ENCODE measurements around the gene TTLL4. TPM values are rescaled to one million over a fixed set of nuclear protein-coding genes. Genes with fewer than 3 reads are reported as not detected.
A peak's percentile ranks its signal among the peaks of the same experiment; 100 is the strongest.

The TTLL4 gene
- polyA plus RNA-seq, 1 of the 3 experiments (the other 2 are of a cell fraction) = 15.6 TPM

DNA sequence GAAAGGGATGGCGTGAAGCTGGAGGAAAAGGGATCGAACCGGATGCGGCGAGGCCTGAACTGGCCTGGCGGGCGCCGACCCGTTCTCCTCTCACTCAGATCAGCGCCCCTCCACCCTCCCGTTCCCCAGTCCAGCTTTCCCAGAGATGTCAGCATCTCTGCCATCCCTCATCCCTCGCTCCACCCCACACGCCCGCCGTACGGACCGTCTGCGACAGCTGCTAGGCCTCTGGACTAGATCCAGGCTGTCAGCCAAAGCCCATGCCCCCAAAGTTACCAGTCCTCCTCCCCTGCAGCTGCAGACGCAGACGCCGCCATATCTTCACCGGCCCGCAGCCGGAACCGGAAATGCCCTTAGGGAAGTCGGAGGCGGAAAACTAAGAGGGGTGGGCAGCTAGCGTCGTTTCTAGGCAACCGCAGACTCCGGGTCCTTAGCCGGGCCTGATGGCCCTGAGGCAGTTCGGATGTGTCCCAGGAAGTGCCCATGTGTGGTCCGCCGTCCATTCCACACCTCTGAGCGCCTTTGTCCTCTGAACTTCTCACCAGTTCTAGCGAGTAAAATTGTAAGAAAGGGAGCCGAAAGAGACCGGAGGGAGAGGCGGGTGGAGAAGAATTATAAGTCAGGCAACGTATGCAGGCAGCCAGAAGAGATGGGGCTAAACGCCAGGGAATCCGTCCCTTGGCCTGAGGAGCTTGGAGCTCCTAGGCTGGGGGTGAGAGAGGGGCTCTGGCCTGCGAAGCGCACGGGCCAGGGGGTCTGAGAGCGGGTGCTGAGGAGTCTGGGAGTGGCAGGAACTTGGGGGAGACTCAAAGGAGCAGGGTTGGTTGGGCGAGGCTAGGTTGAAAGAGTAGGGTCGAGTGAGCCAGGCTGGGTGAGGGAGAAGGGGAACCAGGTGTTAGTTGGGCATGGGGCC is 38.7 kb upstream of the TTLL4 start, which contains the start of the genes RNF25 and STK36:
Gene RNF25 (minus strand): TSS at position 349 of the 913 bp plus-strand sequence. CDS start 32 bp downstream, at position 317.
Gene STK36 (plus strand): TSS at position 433 of the 913 bp plus-strand sequence. CDS start 744 bp downstream, outside the sequence.
- 1% methylated on average over 49 of the region's 49 CpGs for WGBS (ENCODE audit: low lambda C conversion rate)
- H3K27ac ChIP-seq (ENCODE audit: low read depth in 2 of 2, low read length in 1 of 2) = peak within 1 kb of the TSS; percentile 76 to 94
- no peaks in the 10 kb centered on the region for H3K27me3 ChIP-seq (ENCODE audit: insufficient read depth)
- no peaks in the 10 kb centered on the region; the same call in 1 of the 2 replicates for H4K20me1 ChIP-seq (ENCODE audit: insufficient read depth)
- ChIA-PET POLR2A (interaction anchor here (1.0 to 2.5 kb wide), 6 partner anchors 10 to 265 kb away, joined by 3 to 28 read pairs (median 4); partner anchors contain the start of genes BCS1L, PLCD4 and ZNF142), CTCF (interaction anchor here (0.7 to 6.5 kb wide), 11 partner anchors 10 to 215 kb away, joined by 3 to 36 read pairs (median 5); partner anchors contain the start of genes BCS1L, TTLL4 and ZNF142)
- DNase-seq = peak; percentile 91
- peak within 1 kb of the TSS; percentile 94 for H2AFZ ChIP-seq (ENCODE audit: low read depth)
- peak within 1 kb of the TSS; percentile 94 to 97 for H3K4me3 ChIP-seq (ENCODE audit: low read depth in 2 of 2, low read length in 1 of 2)
- H3K4me2 ChIP-seq = peak within 1 kb of the TSS; percentile 94
- TF ChIP-seq, protein P1, sequence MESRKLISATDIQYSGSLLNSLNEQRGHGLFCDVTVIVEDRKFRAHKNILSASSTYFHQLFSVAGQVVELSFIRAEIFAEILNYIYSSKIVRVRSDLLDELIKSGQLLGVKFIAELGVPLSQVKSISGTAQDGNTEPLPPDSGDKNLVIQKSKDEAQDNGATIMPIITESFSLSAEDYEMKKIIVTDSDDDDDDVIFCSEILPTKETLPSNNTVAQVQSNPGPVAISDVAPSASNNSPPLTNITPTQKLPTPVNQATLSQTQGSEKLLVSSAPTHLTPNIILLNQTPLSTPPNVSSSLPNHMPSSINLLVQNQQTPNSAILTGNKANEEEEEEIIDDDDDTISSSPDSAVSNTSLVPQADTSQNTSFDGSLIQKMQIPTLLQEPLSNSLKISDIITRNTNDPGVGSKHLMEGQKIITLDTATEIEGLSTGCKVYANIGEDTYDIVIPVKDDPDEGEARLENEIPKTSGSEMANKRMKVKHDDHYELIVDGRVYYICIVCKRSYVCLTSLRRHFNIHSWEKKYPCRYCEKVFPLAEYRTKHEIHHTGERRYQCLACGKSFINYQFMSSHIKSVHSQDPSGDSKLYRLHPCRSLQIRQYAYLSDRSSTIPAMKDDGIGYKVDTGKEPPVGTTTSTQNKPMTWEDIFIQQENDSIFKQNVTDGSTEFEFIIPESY (IDR thresholded peaks at IDR 0.05; ENCODE audit: borderline replicate concordance, low read depth) = no peak
- TF ChIP-seq, protein P2, sequence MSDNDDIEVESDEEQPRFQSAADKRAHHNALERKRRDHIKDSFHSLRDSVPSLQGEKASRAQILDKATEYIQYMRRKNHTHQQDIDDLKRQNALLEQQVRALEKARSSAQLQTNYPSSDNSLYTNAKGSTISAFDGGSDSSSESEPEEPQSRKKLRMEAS (IDR thresholded peaks at IDR 0.05; ENCODE audit: low read depth) = 0 out of 2 replicates have a peak, but pooled peaks have one; percentile 48
- peak; percentile 5; the same call in 1 of the 2 replicates for TF ChIP-seq NFIC (IDR thresholded peaks at IDR 0.05; ENCODE audit: borderline replicate concordance)
- TF ChIP-seq EZH2phosphoT487 (IDR thresholded peaks at IDR 0.05; ENCODE audit: borderline replicate concordance, low read depth) = no peak
- TF ChIP-seq NRF1 (IDR thresholded peaks at IDR 0.05; ENCODE audit: low read depth, low read length) = no peak
- peak; percentile 95 for TF ChIP-seq GABPA (IDR thresholded peaks at IDR 0.05; ENCODE audit: low read depth)
- peak; percentile 94 for TF ChIP-seq YY1 (IDR thresholded peaks at IDR 0.05; ENCODE audit: low read depth)
- peak; percentile 92 for TF ChIP-seq SIN3A (IDR thresholded peaks at IDR 0.05; ENCODE audit: borderline replicate concordance, low read depth, low read length)
- TF ChIP-seq RCOR1 (IDR thresholded peaks at IDR 0.05; ENCODE audit: low read length) = no peak
- peak; percentile 13; the same call in 1 of the 2 replicates for TF ChIP-seq TCF12 (IDR thresholded peaks at IDR 0.05)
- TF ChIP-seq POLR2AphosphoS5 (IDR thresholded peaks at IDR 0.05; ENCODE audit: low read depth, low read length) = peak; percentile 92
- TF ChIP-seq SMC3 (IDR thresholded peaks at IDR 0.05; ENCODE audit: low read depth, low read length) = no peak
- peak; percentile 87 for TF ChIP-seq ELF1 (IDR thresholded peaks at IDR 0.05)
- peak; percentile 91 for TF ChIP-seq TAF1 (IDR thresholded peaks at IDR 0.05; ENCODE audit: borderline replicate concordance, low read depth, low read length)
- TF ChIP-seq MXI1 (IDR thresholded peaks at IDR 0.05; ENCODE audit: low read depth, low read length) = peak; percentile 96
- peak; percentile 29 for TF ChIP-seq CHD2 (IDR thresholded peaks at IDR 0.05; ENCODE audit: low read length, partially characterized antibody)
- peaks cover 34 to 44% of the 10 kb centered on the region in 2 experiments for H3K36me3 ChIP-seq (replicated peaks in 1 of 2; ENCODE audit: control insufficient read depth in 1 of 2, insufficient read depth in 2 of 2, low read length in 1 of 2)
- H3F3A ChIP-seq (replicated peaks; ENCODE audit: insufficient read depth) = peaks cover 11% of the 10 kb centered on the region
- H3K9me3 ChIP-seq = no peaks in the 10 kb centered on the region
- peak within 1 kb of the TSS; percentile 87 for H3K9ac ChIP-seq
- H3K79me2 ChIP-seq (ENCODE audit: insufficient read depth) = peaks cover 33% of the 10 kb centered on the region
- H3K9me2 ChIP-seq = no peaks in the 10 kb centered on the region
- H3K4me1 ChIP-seq (ENCODE audit: control insufficient read depth in 1 of 2, insufficient read depth in 2 of 2, low read depth in 1 of 2, low read length in 1 of 2) = peaks cover 8 to 11% of the 10 kb centered on the region in 2 experiments; a peak in 3 of 4 replicates

Measured in SK-N-SH (cell line).